IMR-90 (cell line): ENCODE results near the gene SSR1. TPM values are rescaled to one million over a fixed set of nuclear protein-coding genes. Genes with fewer than 3 reads are reported as not detected.
"Not testable (repeated sequence)": the region's sequence is repeated elsewhere in the genome, so short reads cannot be mapped to it uniquely, and the experiment has no call there.

Source experiments
- ATAC-seq: fragments of 200-7000 bp; cut with Tn5 transposase; 2 replicates; pipeline ENCODE4 v1.9.1; 2020; ENCODE audit warnings: low read depth, mild to moderate bottlenecking, moderate library complexity
- BruUV-seq: library from RNA; stranded (reverse); fragments of 400-500 nt; replicated peaks from 2 replicates; lab custom pipeline; 2021; lab: Mats Ljungman, UMichigan
- CTCF ChIA-PET: fragments of 300-600 bp; formaldehyde crosslinking; extraction: SDS; loops from one replicate; lab custom pipeline; 2021; ENCODE audit warnings: antibody characterized with exemption; lab: Yijun Ruan, JAX
- POLR2A ChIA-PET: fragments of 300-600 bp; sonication (Branson Sonifier 250); formaldehyde crosslinking; loops from one replicate; lab custom pipeline; 2022; ENCODE audit warnings: antibody characterized with exemption; ENCODE audit not compliant: unreplicated experiment; lab: Charles Lee
- DNase-seq: peaks from one replicate; pipeline ENCODE4 v3.0.0; 2013
- H2AFZ ChIP-seq: replicated peaks from 2 replicates; pipeline ENCODE3; 2013; ENCODE audit warnings: low read length, mild to moderate bottlenecking; ENCODE audit not compliant: poor library complexity
- H2AK5ac ChIP-seq: 2 replicates; pipeline ENCODE4 v1.6.1; 2013; ENCODE audit warnings: low read depth, low read length, inconsistent platforms
- H2AK9ac ChIP-seq: replicated peaks from 2 replicates; pipeline ENCODE3; 2013; ENCODE audit warnings: mild to moderate bottlenecking, low read depth, low read length, moderate library complexity; ENCODE audit not compliant: poor library complexity
- H2BK120ac ChIP-seq: 2 replicates; pipeline ENCODE4 v1.6.1; 2013; ENCODE audit warnings: low read depth, low read length, inconsistent platforms
- H2BK15ac ChIP-seq: 3 replicates; pipeline ENCODE4 v1.6.1; 2013; ENCODE audit warnings: low read depth, low read length, inconsistent platforms
- H2BK20ac ChIP-seq: 2 replicates; pipeline ENCODE4 v1.6.1; 2013; ENCODE audit warnings: low read depth, mild to moderate bottlenecking, inconsistent platforms, low read length, moderate library complexity
- H2BK5ac ChIP-seq: 2 replicates; pipeline ENCODE4 v1.6.1; 2013; ENCODE audit warnings: mild to moderate bottlenecking, low read depth, low read length, inconsistent platforms; ENCODE audit not compliant: poor library complexity, severe bottlenecking
- H3K14ac ChIP-seq: replicated peaks from 2 replicates; pipeline ENCODE4 v1.6.1; 2013; ENCODE audit warnings: low read depth, low read length, inconsistent platforms
- H3K18ac ChIP-seq: 2 replicates; pipeline ENCODE4 v1.6.1; 2013; ENCODE audit warnings: low read depth, low read length, control low read depth
- H3K23ac ChIP-seq: 2 replicates; pipeline ENCODE4 v1.6.1; 2013; ENCODE audit warnings: low read depth, low read length, inconsistent platforms
- H3K27ac ChIP-seq: 2 replicates; pipeline ENCODE4 v1.5.1; 2013; ENCODE audit warnings: mild to moderate bottlenecking, control low read depth, low read length; ENCODE audit not compliant: insufficient read depth
- H3K27me3 ChIP-seq: 2 replicates; pipeline ENCODE4 v1.6.1; 2013; ENCODE audit warnings: low read length; ENCODE audit not compliant: control insufficient read depth, insufficient read depth
- H3K36me3 ChIP-seq: 2 replicates; pipeline ENCODE4 v1.6.1; 2013; ENCODE audit warnings: low read length, mixed read lengths; ENCODE audit not compliant: control insufficient read depth, insufficient read depth
- H3K4ac ChIP-seq: 2 replicates; pipeline ENCODE4 v1.6.1; 2013; ENCODE audit warnings: low read depth, low read length, inconsistent platforms
- H3K4me1 ChIP-seq: 2 replicates; pipeline ENCODE4 v1.6.1; 2013; ENCODE audit warnings: low read length, mixed read lengths; ENCODE audit not compliant: control insufficient read depth, insufficient read depth
- H3K4me2 ChIP-seq: 2 replicates; pipeline ENCODE4 v1.6.1; 2013; ENCODE audit warnings: low read depth, mild to moderate bottlenecking, control low read depth, low read length, moderate library complexity
- H3K4me3 ChIP-seq: 2 replicates; pipeline ENCODE4 v1.5.1; 2013; ENCODE audit warnings: low read depth, mild to moderate bottlenecking, control low read depth, low read length, moderate library complexity; ENCODE audit not compliant: insufficient read depth
- H3K56ac ChIP-seq: 2 replicates; pipeline ENCODE4 v1.6.1; 2013; ENCODE audit warnings: low read length, inconsistent platforms; ENCODE audit not compliant: insufficient read depth; ENCODE audit errors: extremely low read depth
- H3K79me1 ChIP-seq, 2 experiments: 2 replicates each; pipeline ENCODE4 v1.6.1; 2013; ENCODE audit warnings: low read length in 2 of 2, inconsistent platforms in 1 of 2, low read depth in 1 of 2
- H3K9ac ChIP-seq: 2 replicates; pipeline ENCODE4 v1.6.1; 2013; ENCODE audit warnings: low read depth, low read length, control low read depth
- H3K9me1 ChIP-seq: 2 replicates; pipeline ENCODE4 v1.6.1; 2013; ENCODE audit warnings: low read length, inconsistent platforms; ENCODE audit not compliant: insufficient read depth
- H3K9me3 ChIP-seq: 2 replicates; pipeline ENCODE4 v1.6.1; 2013; ENCODE audit warnings: low read length; ENCODE audit not compliant: control insufficient read depth, insufficient read depth
- H4K20me1 ChIP-seq: 2 replicates; pipeline ENCODE4 v1.6.1; 2013; ENCODE audit warnings: low read length, inconsistent platforms; ENCODE audit not compliant: insufficient read depth
- H4K5ac ChIP-seq: 2 replicates; pipeline ENCODE4 v1.6.1; 2013; ENCODE audit warnings: mild to moderate bottlenecking, low read depth, low read length, control low read depth
- H4K8ac ChIP-seq, 2 experiments: 2 replicates each; pipeline ENCODE4 v1.6.1; 2013; ENCODE audit warnings: low read depth in 2 of 2, low read length in 2 of 2, control low read depth in 1 of 2, inconsistent platforms in 1 of 2
- H4K91ac ChIP-seq: 2 replicates; pipeline ENCODE4 v1.6.1; 2013; ENCODE audit warnings: low read depth, low read length, inconsistent platforms; ENCODE audit not compliant: insufficient read depth
- WGBS, 2 experiments: methylation state at CpG; one replicate each; pipeline versions ENCODE4 v1.1.5 to v1.1.7; 2013; ENCODE audit warnings: missing lambda C conversion rate in 2 of 2; ENCODE audit not compliant: insufficient read length in 1 of 2; ENCODE audit errors: extremely low coverage in 2 of 2; 5-methylcytosine and 5-hydroxymethylcytosine counted together
- dilution Hi-C: fragments of 300-500 bp; cut with HindIII; formaldehyde crosslinking; loops from one replicate; pipeline ENCODE4 v1.14.3; 2018; ENCODE audit warnings: low sequenced_read_pairs; ENCODE audit not compliant: unreplicated experiment
- in situ Hi-C: fragments of 300-500 bp; cut with MboI; formaldehyde crosslinking; loops from 3 replicates; pipeline ENCODE4 v1.14.3; 2019; ENCODE audit warnings: low sequenced_read_pairs, inconsistent platforms, mixed read lengths
- intact Hi-C: fragments of 100-400 bp; cut with micrococcal nuclease; formaldehyde crosslinking; loops from 2 replicates; pipeline ENCODE4 v1.10.0; 2022
- polyA plus RNA-seq, 3 experiments: library from polyadenylated mRNA; depleted of rRNA; stranded (reverse); fragments of >200 nt; gene quantifications; 2 replicates each; pipeline ENCODE4 v1.2.3, GENCODE V29; 2012; ENCODE audit warnings: low replicate concordance in 1 of 3
- total RNA-seq: library from RNA; depleted of rRNA; stranded (reverse); fragments of >200 nt; gene quantifications from 2 replicates; pipeline ENCODE4 v1.2.3, GENCODE V29; 2012

SSR1 gene
- total and polyA plus RNA-seq, 2 of the 4 experiments (the other 2 are of a cell fraction): 110 to 120 TPM

DNA sequence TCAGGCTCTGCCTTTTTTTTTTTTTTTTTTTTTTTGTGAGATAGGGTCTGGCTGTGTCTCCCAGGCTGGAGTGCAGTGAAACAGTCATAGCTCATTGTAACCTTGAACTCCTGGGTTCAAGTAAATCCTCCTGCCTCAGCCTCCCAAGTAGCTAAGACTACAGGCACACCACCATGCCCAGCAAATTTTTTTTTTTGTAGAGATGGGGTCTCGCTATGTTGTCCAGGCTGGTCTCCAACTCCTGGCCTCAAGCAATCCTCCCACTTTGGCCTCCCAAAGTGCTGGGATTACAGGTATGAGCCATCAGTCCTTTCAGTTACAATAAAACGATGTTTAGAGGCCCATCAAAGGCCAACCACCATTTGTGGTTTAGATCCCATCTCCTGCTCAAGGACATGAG lies 6.4 kb upstream of the SSR1 start:
- WGBS, 2 experiments: 58% methylated on average over 2 of the region's 2 CpGs; no CpG with 5 or more reads in 1 of the 2 experiments

More for the DNA sequence above, 6.4 kb upstream of the SSR1 start:
- POLR2A ChIA-PET, H2BK5ac ChIP-seq, in situ Hi-C loops, H3K9ac ChIP-seq, H3K4ac ChIP-seq, H3K23ac ChIP-seq, H3K18ac ChIP-seq, H3K27me3 ChIP-seq, H2AK5ac ChIP-seq, H3K9me1 ChIP-seq, H4K91ac ChIP-seq, H3K56ac ChIP-seq, H3K36me3 ChIP-seq, H2BK15ac ChIP-seq, H2BK20ac ChIP-seq, DNase-seq, H2BK120ac ChIP-seq, H3K14ac ChIP-seq, ATAC-seq, H3K4me1 ChIP-seq, H2AFZ ChIP-seq, H4K5ac ChIP-seq, H4K20me1 ChIP-seq, H3K4me2 ChIP-seq, H2AK9ac ChIP-seq, H4K8ac ChIP-seq, H3K79me1 ChIP-seq, H3K4me3 ChIP-seq, dilution Hi-C loops, H3K27ac ChIP-seq, H3K9me3 ChIP-seq, intact Hi-C loops, BruUV-seq: not testable (repeated sequence)
- CTCF ChIA-PET: interaction anchor here (0.6 kb wide), 2 partner anchors 13 to 70 kb away, joined by 3 read pairs; partner anchors contain the start of genes CAGE1 and RIOK1
